SK-N-SH (cell line): ENCODE results near the gene PRICKLE1. TPM values are rescaled to one million over a fixed set of nuclear protein-coding genes. Genes with fewer than 3 reads are reported as not detected.

Source experiments
- CTCF ChIA-PET: fragments of 300-600, 350-600 bp; formaldehyde crosslinking; extraction: SDS; loops from one replicate; lab custom pipeline; 2021; lab: Yijun Ruan, JAX
- POLR2A ChIA-PET: fragments of 350-600 bp; sonication (Branson Sonifier 250); formaldehyde crosslinking; extraction: SDS; loops from one replicate; lab custom pipeline; 2020; ENCODE audit warnings: antibody characterized with exemption, inconsistent platforms; lab: Yijun Ruan, JAX
- DNase-seq: peaks from one replicate; pipeline ENCODE4 v3.0.0; 2012
- H2AFZ ChIP-seq: fragments of 200-600 bp; sonication (generic); 2 replicates; pipeline ENCODE4 v1.8.1; 2016; ENCODE audit warnings: antibody characterized with exemption, mild to moderate bottlenecking, low read depth
- H3F3A ChIP-seq: fragments of 200-600 bp; sonication (generic); replicated peaks from 2 replicates; pipeline ENCODE3; 2016; ENCODE audit warnings: antibody characterized with exemption, mild to moderate bottlenecking; ENCODE audit not compliant: insufficient read depth
- H3K27ac ChIP-seq, 2 experiments: fragments of 200-500 bp in 1 of 2; fragments of 200-600 bp in 1 of 2; sonication (Bioruptor generic) in 1 of 2; sonication (generic), shearing (Covaris generic) in 1 of 2; 2 replicates each; pipeline versions ENCODE4 v1.5.1 to v1.6.1; 2014 to 2016; ENCODE audit warnings: low read depth in 2 of 2, inconsistent platforms in 1 of 2, low read length in 1 of 2, mild to moderate bottlenecking in 1 of 2, mixed read lengths in 1 of 2
- H3K27me3 ChIP-seq: fragments of 200-600 bp; sonication (generic), shearing (Covaris generic); 2 replicates; pipeline ENCODE4 v1.6.1; 2016; ENCODE audit warnings: mixed run types; ENCODE audit not compliant: insufficient read depth
- H3K36me3 ChIP-seq, 2 experiments: fragments of 200-500 bp in 1 of 2; fragments of 200-600 bp in 1 of 2; sonication (Bioruptor generic) in 1 of 2; sonication (generic) in 1 of 2; replicated peaks in 1 of 2; 2 replicates each; pipeline versions ENCODE3 to v1.5.1; 2014 to 2016; ENCODE audit warnings: low read length in 1 of 2, mild to moderate bottlenecking in 1 of 2; ENCODE audit not compliant: insufficient read depth in 2 of 2, control insufficient read depth in 1 of 2
- H3K4me1 ChIP-seq, 2 experiments: fragments of 200-500 bp in 1 of 2; fragments of 200-600 bp in 1 of 2; sonication (Bioruptor generic) in 1 of 2; sonication (generic), shearing (Covaris generic) in 1 of 2; 2 replicates each; pipeline versions ENCODE4 v1.5.1 to v1.6.1; 2014 to 2016; ENCODE audit warnings: low read depth in 1 of 2, low read length in 1 of 2, mixed run types in 1 of 2; ENCODE audit not compliant: insufficient read depth in 2 of 2, control insufficient read depth in 1 of 2
- H3K4me2 ChIP-seq: fragments of 200-600 bp; sonication (generic), shearing (Covaris generic); 2 replicates; pipeline ENCODE4 v1.6.1; 2017; ENCODE audit warnings: mixed run types
- H3K4me3 ChIP-seq, 2 experiments: fragments of 200-500 bp in 1 of 2; fragments of 200-600 bp in 1 of 2; sonication (Bioruptor generic) in 1 of 2; sonication (generic), shearing (Covaris generic) in 1 of 2; 2 replicates each; pipeline versions ENCODE4 v1.5.1 to v1.8.1; 2014 to 2016; ENCODE audit warnings: low read depth in 2 of 2, inconsistent platforms in 1 of 2, low read length in 1 of 2, mild to moderate bottlenecking in 1 of 2, mixed read lengths in 1 of 2, moderate library complexity in 1 of 2
- H3K79me2 ChIP-seq: fragments of 200-600 bp; sonication (generic); 2 replicates; pipeline ENCODE4 v1.8.1; 2017; ENCODE audit warnings: mild to moderate bottlenecking; ENCODE audit not compliant: insufficient read depth
- H3K9ac ChIP-seq: fragments of 200-600 bp; sonication (generic); 2 replicates; pipeline ENCODE4 v1.6.1; 2017; ENCODE audit warnings: mixed run types
- H3K9me2 ChIP-seq: fragments of 200-600 bp; sonication (generic); 2 replicates; pipeline ENCODE4 v1.6.1; 2017; ENCODE audit warnings: mixed run types
- H3K9me3 ChIP-seq: fragments of 200-600 bp; sonication (generic); 2 replicates; pipeline ENCODE4 v1.6.1; 2017; ENCODE audit warnings: mixed run types, mild to moderate bottlenecking, moderate library complexity
- H4K20me1 ChIP-seq: fragments of 200-600 bp; sonication (generic); 2 replicates; pipeline ENCODE4 v1.6.1; 2017; ENCODE audit warnings: mild to moderate bottlenecking, mixed run types; ENCODE audit not compliant: insufficient read depth
- ELF1 ChIP-seq: IDR thresholded peaks from 2 replicates; pipeline ENCODE4 v1.4.0; 2012
- EP300 ChIP-seq, 2 experiments: IDR thresholded peaks; 2 replicates each; pipeline versions ENCODE4 v1.4.0 to v1.6.1; 2012; ENCODE audit warnings: borderline replicate concordance in 1 of 2, low read depth in 1 of 2, low read length in 1 of 2
- FOSL2 ChIP-seq: IDR thresholded peaks from 2 replicates; pipeline ENCODE4 v1.4.0; 2012; ENCODE audit warnings: low read depth, mild to moderate bottlenecking, moderate library complexity, borderline replicate concordance
- FOXJ3 ChIP-seq: sonication (generic); formaldehyde crosslinking; IDR thresholded peaks from 2 replicates; pipeline ENCODE4 v1.5.1; 2020; ENCODE audit warnings: mild to moderate bottlenecking, missing genetic modification reagents
- GABPA ChIP-seq: IDR thresholded peaks from 2 replicates; pipeline ENCODE4 v1.4.0; 2012; ENCODE audit warnings: low read depth, mild to moderate bottlenecking
- GATA2 ChIP-seq: sonication (generic); formaldehyde crosslinking; IDR thresholded peaks from 2 replicates; pipeline ENCODE4 v1.5.0; 2020; ENCODE audit warnings: mild to moderate bottlenecking, missing genetic modification reagents
- JUND ChIP-seq: IDR thresholded peaks from 2 replicates; pipeline ENCODE4 v1.4.0; 2012
- MEF2A ChIP-seq: IDR thresholded peaks from 2 replicates; pipeline ENCODE4 v1.4.0; 2012; ENCODE audit warnings: low read depth, borderline replicate concordance
- NRF1 ChIP-seq: IDR thresholded peaks from 2 replicates; pipeline ENCODE4 v1.6.1; 2012; ENCODE audit warnings: low read depth, mild to moderate bottlenecking, low read length
- PBX3 ChIP-seq: IDR thresholded peaks from 2 replicates; pipeline ENCODE4; 2012
- RAD21 ChIP-seq: IDR thresholded peaks from 2 replicates; pipeline ENCODE4 v1.6.1; 2012; ENCODE audit warnings: mild to moderate bottlenecking, low read length
- RCOR1 ChIP-seq: fragments of 150-350 bp; IDR thresholded peaks from 2 replicates; pipeline ENCODE4 v1.6.1; 2017; ENCODE audit warnings: antibody characterized with exemption, low read length
- REST ChIP-seq: IDR thresholded peaks from 2 replicates; pipeline ENCODE4 v1.6.1; 2012; ENCODE audit warnings: mild to moderate bottlenecking, low read depth, low read length, moderate library complexity
- RFX5 ChIP-seq: IDR thresholded peaks from 2 replicates; pipeline ENCODE4 v1.6.1; 2012; ENCODE audit warnings: mild to moderate bottlenecking, improper control_type of control experiment, low read length
- RXRA ChIP-seq: IDR thresholded peaks from 2 replicates; pipeline ENCODE4 v1.4.0; 2012; ENCODE audit warnings: low read depth, mild to moderate bottlenecking, borderline replicate concordance
- SIN3A ChIP-seq: IDR thresholded peaks from 2 replicates; pipeline ENCODE4 v1.6.1; 2012; ENCODE audit warnings: low read depth, mild to moderate bottlenecking, low read length, moderate library complexity, borderline replicate concordance
- TCF12 ChIP-seq: IDR thresholded peaks from 2 replicates; pipeline ENCODE4 v1.4.0; 2012
- TEAD4 ChIP-seq: IDR thresholded peaks from 2 replicates; pipeline ENCODE4 v1.4.0; 2012; ENCODE audit warnings: mild to moderate bottlenecking, borderline replicate concordance; ENCODE audit not compliant: insufficient read depth
- USF1 ChIP-seq: IDR thresholded peaks from 2 replicates; pipeline ENCODE4 v1.4.0; 2012; ENCODE audit warnings: low read depth, borderline replicate concordance
- ZBTB33 ChIP-seq: IDR thresholded peaks from 2 replicates; pipeline ENCODE4 v1.4.0; 2012; ENCODE audit warnings: low read depth, borderline replicate concordance
- WGBS: methylation state at CpG from one replicate; pipeline ENCODE4 v1.1.6; 2017; ENCODE audit warnings: low lambda C conversion rate; 5-methylcytosine and 5-hydroxymethylcytosine counted together
- polyA plus RNA-seq, 3 experiments: library from polyadenylated mRNA; depleted of rRNA; stranded (reverse); fragments of >200 nt; gene quantifications; 2 replicates each; pipeline ENCODE4 v1.2.3, GENCODE V29; 2012

The PRICKLE1 gene
- polyA plus RNA-seq, 1 of the 3 experiments (the other 2 are of a cell fraction) = 1.2 TPM

- TF ChIP-seq USF1 (no peak), RCOR1 (no peak), SIN3A (no peak)
- TF ChIP-seq, all 33 proteins: peak for 0
Measured at GRCh38 chr12:42556917-42557316, 32.6 kb downstream of the PRICKLE1 start (continued).

- H3K79me2 ChIP-seq = no peaks in the 10 kb centered on the region
- H3K9ac ChIP-seq = no peak overlapping the region
- H3K9me3 ChIP-seq = no peaks in the 10 kb centered on the region
- H3K4me3 ChIP-seq = no peak overlapping the region
- H4K20me1 ChIP-seq = no peaks in the 10 kb centered on the region
- no peaks in the 10 kb centered on the region for H3K36me3 ChIP-seq
- ChIA-PET CTCF (interaction anchor here (2.0 kb wide), 1 partner anchor 70 kb away, joined by 7 read pairs; no protein-coding TSS in a partner anchor), POLR2A (no interaction called here)
- H3K4me1 ChIP-seq = peaks cover 0 to 9% of the 10 kb centered on the region in 2 experiments; a peak in 2 of 4 replicates
- H3K4me2 ChIP-seq = no peak overlapping the region
- no peak overlapping the region for H2AFZ ChIP-seq
- TF ChIP-seq PBX3 (no peak), NRF1 (no peak), RFX5 (no peak), EP300 (IDR thresholded peaks at IDR 0.05; ENCODE audit: borderline replicate concordance in 1 of 2, low read depth in 1 of 2, low read length in 1 of 2) (no peak), REST (no peak), RCOR1 (no peak), GABPA (no peak), TEAD4 (no peak), FOSL2 (no peak), ELF1 (no peak), RAD21 (no peak), ZBTB33 (no peak), TCF12 (no peak), MEF2A (no peak), JUND (no peak), GATA2 (no peak), FOXJ3 (CRISPR knock-in tag) (no peak), RXRA (no peak)
- H3F3A ChIP-seq = no peaks in the 10 kb centered on the region
- no peaks in the 10 kb centered on the region for H3K9me2 ChIP-seq
- DNase-seq = no peak
- WGBS = 81% methylated on average over 15 of the region's 17 CpGs
- H3K27ac ChIP-seq = no peak overlapping the region
- H3K27me3 ChIP-seq = no peaks in the 10 kb centered on the region
Measured at GRCh38 chr12:42552822-42553221, 36.7 kb downstream of the PRICKLE1 start.
